DMS153 (cell line): Measurements from ENCODE around the gene DPF3.

Experiments used
- DNase-seq: peaks from one replicate; lab custom pipeline; 2025; lab: John Stamatoyannopoulos, UW

DPF3 gene

DNA sequence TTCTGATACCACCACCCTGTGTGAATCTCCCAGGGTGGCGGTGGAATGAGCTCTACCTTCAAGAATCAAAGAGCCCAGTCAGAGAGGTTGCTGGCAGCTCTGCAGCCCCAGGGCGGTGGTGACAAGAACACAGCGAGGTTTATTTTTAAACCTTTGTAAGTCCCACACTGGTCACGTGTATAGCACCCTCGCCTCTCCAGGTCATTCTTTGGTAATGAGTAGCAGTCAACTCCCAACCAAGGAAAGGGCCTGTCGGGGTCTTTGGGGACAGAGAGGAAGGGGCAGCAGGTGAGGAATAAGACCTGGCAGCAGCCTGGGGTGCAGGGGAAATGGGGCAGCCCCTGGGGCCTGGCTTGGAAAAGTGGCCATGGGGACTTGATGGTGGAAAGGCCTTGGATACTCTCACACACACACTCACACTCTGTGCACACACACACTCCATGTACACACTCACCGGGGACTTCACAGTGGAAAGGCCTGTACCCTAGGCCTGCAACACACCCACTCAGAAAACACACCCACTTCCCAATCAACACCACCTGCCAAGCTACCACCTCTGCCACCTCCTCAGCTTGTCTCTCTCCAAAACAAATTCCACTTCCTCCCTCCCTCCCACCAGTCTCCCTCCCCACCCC is 178.6 kb downstream of the DPF3 start:
- DNase-seq: no peak

- no peak for DNase-seq
These were observed 179.1 kb downstream of the DPF3 start for GRCh38 chr14:72714871-72715214.

DNA sequence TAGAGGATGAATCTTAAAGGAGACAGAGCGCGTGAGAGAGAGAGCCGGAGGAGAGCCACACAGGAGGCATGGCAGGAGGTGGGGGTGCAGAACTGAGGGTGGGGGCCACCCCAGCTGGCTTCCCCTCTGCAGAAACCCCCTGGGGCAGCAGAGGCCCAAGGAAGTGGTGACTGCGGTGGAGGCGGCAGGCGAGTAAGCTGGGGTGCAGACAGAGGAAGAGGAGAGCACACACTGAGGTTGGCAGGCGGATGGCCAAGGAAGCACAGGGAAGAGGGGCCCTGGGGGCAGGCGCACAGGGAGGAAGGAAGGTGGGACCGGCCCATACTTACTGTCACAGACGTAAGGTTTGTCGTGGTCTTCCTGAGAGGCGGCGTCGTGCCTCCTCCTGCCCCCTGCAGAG is 179.8 kb downstream of the DPF3 start:
- DNase-seq: no peak

GRCh38 chr14:72711936-72712335 is 182.0 kb downstream of the DPF3 start:
- no peak for DNase-seq

DNA sequence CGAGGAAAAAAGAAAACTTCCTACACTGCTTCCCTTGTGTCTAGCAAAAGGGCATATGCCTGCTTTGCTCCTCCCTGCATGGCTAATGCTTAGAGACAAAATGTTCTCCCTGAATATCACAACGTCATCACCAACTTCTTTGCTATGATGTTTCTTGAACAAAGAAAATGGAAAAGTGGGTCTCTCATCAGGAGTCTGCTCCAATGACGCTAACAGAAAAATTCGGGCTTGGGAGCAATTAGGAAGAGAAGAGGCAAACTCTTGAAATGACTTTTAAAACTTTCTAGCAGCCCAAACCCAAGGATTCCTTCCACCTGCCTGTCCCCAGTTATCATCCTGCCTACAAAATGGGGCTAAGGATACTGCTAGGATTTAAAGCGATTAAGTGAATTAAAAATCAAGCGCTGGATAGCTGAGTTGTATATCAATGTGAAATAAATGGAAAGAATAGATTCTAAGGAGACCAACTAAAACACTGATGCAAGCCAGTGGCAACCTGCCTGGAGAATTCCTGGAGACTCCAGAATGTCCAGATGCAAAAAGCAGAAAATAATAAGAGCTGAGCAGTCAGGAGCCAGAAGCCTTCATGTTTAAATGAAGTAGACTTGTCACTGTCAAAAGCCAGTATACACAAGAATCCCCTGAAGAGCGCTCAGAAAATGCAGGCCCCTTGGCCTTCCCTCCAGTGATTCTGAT is 183.8 kb downstream of the DPF3 start:
- no peak for DNase-seq

DNA sequence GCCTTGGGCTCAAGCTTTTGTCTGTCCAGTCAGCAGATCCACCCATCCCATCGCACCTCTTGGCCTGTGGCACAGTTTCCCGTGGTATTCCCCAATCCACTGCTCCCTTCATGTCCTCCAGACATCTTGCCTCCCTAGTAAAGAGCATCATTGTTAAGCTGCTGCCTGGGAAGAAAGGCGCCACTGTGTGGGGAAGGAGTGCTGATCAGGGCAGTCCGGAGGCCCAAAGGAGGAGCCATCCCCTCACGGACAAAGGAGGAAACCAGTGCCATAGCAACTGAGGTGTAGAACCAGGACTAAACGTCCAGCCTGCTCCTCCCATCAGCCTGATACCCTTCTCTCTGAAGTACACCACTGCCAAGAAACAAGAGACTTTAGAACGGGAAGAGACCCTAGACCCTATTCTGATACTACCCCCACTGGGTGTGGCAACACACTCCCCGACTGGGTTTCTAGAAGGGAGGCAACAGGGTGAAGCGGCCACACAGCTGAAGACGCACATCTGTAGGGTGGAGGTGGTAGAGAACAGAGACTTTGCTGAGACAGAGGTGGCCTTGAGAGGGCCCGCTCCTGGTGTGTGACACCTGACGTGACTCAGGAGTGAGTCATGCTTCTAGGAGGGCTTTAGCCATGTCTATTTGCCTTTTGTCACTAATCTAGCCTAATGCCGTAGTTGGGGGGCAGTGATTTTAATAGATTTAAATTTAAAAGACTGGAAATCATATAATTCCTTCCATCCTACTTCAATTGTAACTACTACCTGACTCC is 185.0 kb downstream of the DPF3 start:
- no peak for DNase-seq

- DNase-seq: no peak
These were observed 185.7 kb downstream of the DPF3 start for GRCh38 chr14:72708222-72708621.

DNA sequence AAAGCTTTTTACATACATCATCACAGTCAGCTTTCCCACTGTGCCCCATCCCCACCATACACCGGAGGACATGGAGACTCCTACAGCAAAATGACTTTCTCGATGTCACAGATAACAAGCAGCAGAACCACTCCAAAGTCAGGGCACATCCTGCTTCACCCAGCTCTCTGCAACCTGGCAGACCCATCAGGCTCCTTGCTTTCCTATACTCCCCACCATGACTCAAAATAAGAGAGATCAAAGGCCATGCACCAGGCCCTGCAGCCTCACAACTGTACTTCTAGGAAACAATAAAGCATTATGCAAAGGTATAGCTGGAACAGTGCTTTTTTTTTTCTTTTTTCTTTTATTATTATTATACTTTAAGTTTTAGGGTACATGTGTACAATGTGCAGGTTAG is 187.4 kb downstream of the DPF3 start:
- DNase-seq: no peak

DNA sequence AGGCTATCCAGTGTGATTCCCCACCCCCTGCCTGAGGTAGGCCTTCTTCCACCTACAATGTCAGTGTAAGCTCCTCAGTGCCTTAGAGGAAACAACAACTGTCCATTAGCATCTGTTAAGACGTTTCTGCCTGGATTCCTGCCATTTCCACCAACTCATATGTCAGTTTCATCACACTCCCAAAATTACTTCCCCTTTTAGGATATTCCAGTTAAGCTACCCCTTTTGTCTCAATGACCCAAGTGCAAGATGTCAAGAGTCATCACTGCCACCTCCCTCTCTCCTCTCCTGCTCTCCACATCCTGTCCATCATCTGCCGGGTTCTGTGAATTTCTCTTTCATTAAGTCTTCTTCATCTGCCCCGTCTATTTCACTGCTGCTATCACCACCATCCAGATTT is 189.4 kb downstream of the DPF3 start:
- no peak for DNase-seq

DNA sequence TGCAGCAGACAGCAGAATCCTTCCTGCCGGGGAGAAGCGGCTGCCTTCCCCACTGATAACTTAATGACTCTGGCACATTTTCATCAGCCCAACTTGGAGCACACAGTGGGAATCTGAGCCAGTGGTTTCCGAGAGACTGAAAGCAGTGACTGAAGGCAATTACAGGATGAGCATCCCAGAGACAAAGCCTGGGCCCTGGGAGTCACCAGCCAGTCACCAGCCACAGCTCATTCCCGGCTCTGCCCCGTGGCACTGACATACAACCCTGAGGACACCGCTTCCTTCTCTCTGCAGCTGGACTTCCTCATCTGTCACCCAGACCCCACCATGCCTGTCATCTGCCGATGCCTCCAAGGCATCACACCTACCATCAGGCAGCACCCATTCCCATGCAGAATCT is 192.3 kb downstream of the DPF3 start:
- no peak for DNase-seq

DNA sequence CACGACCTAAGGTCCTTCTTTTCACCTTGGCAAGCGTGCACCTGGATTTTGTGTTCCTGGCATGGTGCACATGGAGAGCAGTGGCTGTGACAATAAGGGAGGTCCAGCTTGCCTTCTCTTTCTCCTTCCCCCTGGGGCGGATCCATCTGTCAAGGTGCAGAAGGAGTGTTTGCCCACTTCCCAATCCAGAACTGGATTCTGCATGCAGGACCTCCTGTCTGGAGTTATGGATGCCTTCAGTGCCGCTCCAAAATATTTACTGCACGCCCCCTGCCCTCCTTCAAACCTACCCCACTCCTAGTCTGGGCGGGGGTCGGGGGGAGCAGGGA is 192.7 kb downstream of the DPF3 start:
- DNase-seq: no peak

- DNase-seq: no peak
These were observed 193.3 kb downstream of the DPF3 start for GRCh38 chr14:72700338-72701236.

DNA sequence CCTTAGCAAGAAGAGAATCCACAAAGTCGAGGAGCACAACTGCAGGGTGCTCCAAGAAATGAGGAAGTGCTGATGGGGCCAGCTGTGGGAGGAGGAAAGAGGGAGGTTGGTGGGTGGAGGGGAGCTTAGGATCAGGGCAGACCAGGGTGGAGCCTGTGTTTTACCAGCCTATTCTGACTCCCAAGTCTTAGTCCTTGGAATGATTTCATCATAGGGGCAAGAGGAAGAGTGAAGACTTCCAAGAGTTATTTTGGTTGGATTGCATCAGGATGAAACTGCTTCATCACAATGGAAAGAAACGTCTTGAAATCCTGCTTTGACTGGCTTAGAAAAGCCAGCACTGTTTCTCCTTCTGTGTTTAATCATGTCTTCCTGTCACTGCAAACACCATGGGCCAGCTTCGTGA is 194.0 kb downstream of the DPF3 start:
- no peak for DNase-seq

GRCh38 chr14:72699443-72699842 is 194.5 kb downstream of the DPF3 start:
- DNase-seq: no peak

DNA sequence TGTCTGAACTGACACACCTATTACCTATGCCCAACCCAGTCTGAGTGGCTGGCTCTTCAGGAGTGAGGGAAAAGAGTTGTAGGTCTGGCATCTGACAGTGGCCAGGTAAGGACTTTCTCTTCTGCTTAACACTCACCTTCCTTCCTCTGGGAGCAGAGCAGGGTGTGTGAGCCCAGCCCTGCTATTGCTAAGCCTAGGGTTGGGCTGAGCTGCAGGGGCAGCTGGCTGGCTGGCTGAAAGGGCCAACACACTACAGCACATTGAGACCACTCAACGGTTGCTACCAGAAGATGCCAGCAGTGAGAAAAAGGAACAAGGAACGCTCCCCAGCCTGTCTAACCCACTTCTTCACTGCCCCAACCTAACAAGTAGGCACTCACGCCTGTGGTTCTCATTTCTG is 201.2 kb downstream of the DPF3 start:
- no peak for DNase-seq

DNA sequence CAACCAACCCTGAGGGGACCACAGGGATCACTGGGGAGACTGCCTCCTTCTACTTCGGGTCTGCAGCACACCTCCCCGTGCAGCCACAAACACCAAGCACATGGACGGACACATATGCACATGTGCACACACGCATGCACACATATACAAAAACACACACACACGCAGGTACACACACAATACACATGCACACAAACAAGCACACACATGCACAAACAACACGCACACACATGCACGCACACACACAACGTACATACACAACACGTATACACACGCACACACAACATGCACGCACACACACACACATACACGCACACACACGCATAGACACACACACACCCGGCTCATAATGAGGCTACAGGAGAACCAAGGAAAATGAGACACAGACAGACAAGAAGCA is 203.6 kb downstream of the DPF3 start:
- no peak for DNase-seq

GRCh38 chr14:72688990-72689671 is 204.8 kb downstream of the DPF3 start:
- DNase-seq: no peak

DNA sequence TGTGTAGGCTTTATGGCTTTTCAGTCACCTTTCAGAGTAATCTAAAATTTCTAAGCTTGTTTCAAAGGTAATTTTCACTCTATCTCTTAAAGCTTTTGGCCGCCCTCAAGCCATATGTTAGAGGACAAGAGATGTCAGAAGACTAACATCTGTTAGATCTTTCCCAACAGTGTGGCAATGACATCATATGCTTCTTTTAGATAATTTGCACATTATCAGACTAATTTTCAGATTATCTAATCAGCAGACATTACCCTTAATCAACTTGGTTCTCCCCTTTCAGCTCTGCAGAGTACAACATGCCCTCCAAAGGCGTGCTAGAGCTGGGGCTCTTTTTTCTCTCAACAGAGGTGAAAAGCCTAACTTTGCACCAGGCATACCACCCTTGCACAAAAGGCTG is 207.1 kb downstream of the DPF3 start:
- DNase-seq: no peak

DNA sequence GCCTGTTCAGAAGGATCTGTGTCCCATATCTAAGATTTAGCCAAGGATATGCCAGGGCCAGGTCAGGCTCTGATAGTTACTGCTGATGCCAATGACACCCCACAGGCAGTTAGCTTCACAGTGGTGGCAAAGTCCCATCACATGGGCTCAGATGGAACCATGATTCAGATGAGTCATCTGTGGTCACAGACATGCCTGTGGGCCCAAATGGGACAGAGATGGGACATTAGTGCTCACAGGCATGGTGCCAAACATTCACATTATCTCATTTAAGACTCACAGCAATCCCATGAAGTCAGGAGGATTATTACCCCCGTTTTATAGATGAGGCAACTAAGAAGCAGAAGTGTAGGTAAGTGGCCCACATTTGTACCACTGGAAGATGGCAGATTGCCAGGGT is 207.8 kb downstream of the DPF3 start:
- no peak for DNase-seq

DNA sequence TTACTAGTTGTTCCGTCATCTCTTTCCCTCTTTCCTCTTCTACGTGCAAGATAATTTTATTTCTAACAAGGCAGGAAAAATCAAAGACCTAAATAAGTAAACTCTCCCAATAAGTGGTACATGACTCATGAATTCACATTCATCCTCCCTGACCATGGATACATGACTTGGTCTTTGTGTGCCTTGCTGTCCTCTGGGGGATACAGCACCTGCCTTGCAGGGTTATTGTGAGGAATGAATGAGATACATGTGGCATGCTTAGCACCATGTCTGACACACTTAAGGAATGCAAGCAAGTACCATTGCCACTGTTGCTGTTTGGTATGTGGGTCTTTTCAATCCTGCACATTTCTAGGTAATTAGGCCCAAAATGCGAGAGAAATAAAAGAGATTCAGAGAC is 208.4 kb downstream of the DPF3 start:
- no peak for DNase-seq

- no peak for DNase-seq
These were observed 210.1 kb downstream of the DPF3 start for GRCh38 chr14:72683787-72684186.

DNA sequence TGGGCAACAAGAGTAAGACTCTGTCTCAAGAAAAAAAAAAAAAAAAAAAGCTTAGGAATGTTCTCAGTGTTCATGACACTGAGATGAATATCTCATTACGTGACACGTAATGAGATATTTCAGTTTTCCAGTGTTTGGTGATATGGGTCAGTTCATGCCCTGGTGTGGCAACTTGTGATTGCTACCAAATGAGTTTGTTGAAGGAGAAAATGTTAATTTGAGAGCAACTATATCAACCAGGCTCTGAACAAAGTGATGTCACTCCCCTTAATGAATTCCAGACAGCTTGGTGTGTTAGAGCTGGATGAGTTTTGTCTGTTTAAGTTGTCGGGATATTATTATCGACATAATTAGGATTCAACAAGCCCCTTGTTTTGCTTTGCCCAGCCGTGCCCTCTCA is 211.7 kb downstream of the DPF3 start:
- DNase-seq: no peak
